Measurements from ENCODE around the gene RPL26.
A peak's percentile ranks its signal among the peaks of the same experiment; 100 is the strongest.
"Not testable (repeated sequence)": the region's sequence is repeated elsewhere in the genome, so short reads cannot be mapped to it uniquely, and the experiment has no call there.

RPL26 gene

GRCh38 chr17:8394497-8394896, 11.5 kb upstream of the RPL26 start:
- DNase-seq (ENCODE audit: low read depth): not testable (repeated sequence)

- peak; percentile 22 for DNase-seq (ENCODE audit: low read depth)
Observed at GRCh38 chr17:8393470-8394231, 10.7 kb upstream of the RPL26 start.

GRCh38 chr17:8392674-8393469, 9.9 kb upstream of the RPL26 start:
- DNase-seq (ENCODE audit: low read depth): no peak

DNA sequence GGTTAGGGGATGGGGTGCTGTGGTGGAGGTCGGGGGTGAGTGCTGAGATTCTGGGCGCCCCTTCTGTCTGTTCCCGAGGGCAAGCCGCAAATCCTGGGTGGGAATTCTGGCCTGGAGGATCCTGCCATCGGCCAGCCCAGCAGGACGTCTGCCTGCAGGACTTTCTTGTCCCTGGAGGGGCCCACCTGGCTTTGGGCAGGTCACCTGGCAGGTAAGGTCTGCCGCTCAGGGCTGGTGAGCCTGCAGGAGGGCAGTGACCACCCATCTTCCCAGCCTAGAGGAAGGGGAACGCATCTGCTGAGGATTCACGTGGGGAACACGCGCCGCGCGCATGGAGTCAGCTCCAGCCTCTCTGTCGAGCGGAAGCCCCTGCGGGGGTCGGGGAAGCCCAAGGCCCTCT, 9.3 kb upstream of the RPL26 start:
- no peak for DNase-seq (ENCODE audit: low read depth)

- no peak for DNase-seq (ENCODE audit: low read depth)
Observed at GRCh38 chr17:8391711-8392110, 8.7 kb upstream of the RPL26 start.

DNA sequence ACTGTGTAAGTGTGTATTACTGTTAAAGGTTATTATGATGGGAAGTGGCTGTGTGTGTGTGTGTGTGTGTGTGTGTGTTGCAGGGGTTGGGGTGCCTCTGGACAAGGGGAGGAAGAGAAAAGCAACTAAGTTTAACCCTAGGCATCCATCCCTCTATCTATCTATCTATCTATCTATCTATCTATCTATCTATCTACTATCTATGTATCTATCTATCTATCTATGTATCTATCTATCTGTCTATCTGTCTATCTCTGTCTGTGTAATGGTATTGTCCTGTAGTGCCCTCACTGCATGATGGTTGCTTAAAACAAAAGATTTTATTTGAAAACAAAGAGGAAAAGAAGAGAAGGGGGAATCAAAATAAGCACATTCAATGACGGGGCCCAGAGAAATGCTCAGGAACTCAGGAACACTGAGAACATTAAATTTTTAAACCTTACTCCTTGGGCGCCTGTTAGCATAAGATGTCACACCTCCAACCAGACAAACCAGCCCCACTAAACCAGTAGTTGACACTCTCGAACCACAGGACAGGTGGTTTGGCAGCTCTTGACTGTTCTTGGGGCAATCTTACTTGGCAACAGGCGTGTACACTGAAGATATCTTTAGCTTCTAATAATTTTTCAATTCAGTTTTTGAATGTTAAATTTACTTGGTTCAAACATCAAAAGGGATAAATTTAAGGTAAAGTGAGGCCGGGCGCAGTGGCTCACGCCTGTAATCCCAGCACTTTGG, 5.1 kb upstream of the RPL26 start:
- no peak for DNase-seq (ENCODE audit: low read depth)

DNA sequence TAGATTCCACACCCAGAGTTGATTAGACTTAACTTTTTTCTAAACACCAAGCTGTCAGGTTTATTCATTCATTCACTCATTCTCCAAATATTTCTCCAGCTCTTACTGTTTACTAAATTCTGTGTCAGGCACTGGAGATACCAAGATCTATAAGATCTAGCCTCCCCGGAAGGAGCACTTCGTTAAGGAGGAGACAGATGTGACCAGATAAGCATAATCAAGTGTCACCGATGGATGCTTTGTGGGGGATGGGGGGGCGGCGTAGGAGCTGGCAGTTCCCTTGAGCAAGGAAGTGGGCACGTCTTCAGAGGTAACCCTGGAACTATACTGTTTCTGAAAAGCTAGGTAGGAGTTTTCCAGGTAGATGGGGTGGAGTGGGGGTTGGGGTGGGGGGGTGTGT, 3.8 kb upstream of the RPL26 start:
- no peak for DNase-seq (ENCODE audit: low read depth)

DNA sequence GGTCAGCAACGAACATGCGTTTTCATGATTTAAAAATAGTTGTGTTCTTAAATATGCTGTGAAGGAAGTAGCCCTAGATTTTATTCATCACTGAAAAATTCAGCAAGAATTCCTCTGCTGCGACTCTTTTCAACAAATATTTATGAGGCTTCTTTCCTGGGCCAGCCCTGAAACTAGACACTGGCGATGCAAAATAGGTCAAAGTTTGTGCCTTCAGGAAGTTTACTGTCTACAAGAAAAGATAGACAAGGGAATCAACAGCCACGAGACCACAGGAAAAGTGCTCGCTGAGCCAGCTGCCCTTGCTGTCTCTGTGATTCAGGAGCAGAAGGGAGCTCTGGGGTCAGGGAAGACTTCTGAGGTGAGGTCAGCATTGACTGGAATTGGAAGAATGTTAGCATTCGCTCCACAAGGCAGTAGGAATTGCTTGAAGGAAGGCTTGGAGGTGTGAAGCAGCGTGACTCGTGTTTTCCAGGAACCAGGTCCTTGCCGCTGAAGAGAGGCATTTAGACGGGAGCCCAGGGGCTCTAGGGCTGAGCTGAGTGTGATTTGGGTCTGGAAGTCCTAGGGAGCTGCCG, 1.9 kb upstream of the RPL26 start:
- DNase-seq (ENCODE audit: low read depth): no peak

DNA sequence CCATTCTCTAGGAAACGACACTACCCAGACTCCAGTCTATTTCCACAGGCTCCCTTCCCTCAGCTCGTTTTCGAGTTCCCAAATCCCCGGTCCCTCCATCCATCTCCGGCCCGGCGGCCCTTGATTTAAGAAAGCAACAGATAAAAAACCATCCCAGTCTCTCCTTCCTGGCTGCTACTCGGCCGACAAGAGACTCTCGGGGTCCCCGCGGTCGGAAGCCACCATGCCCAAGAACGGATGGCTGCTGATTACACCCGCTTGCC, 182 bp downstream of the RPL26 start:
- DNase-seq (ENCODE audit: low read depth): no peak

DNA sequence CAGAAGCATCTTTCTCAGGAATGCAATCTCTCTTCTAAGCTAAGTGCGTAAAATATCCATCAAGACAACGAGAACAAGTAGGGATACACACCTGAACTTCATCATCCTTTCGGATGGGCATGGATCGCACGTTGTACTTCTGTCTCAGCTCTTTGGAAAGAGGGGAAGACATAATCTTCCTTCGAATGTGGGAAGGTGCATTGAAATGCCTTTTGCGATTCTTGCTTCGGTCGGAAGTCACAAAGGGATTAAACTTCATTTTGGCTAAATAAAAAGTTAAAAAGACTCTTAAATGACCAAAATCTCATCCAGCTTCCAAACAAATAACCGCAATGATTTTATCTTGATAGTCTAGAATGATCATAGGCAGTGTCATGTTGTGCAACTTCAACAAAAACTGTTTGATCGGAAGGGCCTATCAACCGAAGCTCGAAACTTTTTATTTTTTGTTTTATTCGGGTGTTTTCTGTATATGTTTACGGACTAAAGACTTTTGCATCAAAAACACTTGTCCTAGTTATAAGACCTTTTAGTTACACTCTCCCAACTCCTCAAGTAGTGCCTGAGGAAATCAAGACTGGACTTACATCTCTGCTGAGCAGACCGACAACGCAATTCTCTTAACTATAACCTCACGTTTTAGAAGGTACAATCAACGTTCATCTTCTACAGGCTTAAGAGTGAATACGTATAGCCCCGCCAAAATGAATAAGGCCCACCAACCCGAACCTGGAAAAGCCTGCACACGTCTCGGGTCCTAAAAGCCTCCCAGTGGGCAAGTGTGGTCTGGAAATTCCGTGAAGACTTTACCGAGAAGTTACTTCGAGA, 727 bp downstream of the RPL26 start:
- DNase-seq (ENCODE audit: low read depth): no peak

GRCh38 chr17:8380049-8380448, 2.9 kb downstream of the RPL26 start:
- DNase-seq (ENCODE audit: low read depth): no peak

DNA sequence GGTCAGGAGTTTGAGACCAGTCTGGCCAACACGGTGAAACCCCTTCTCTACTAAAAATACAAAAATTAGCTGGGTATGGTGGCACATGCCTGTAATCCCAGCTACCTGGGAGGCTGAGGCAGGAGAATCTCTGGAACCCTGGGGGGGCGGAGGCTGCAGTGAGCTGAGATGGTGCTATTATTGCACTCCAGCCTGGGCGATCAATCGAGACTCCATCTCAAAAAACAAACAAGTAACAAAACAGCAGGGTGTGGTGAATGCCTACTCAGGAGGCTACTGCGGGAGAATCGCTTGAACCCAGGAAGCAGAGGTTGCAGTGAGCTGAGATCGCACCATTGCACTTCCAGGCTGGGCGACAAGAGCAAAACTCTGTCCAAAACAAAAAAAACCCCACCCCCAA, 4.9 kb downstream of the RPL26 start:
- not testable (repeated sequence) for DNase-seq (ENCODE audit: low read depth)

GRCh38 chr17:8377422-8377821, 5.6 kb downstream of the RPL26 start:
- DNase-seq (ENCODE audit: low read depth): no peak

DNA sequence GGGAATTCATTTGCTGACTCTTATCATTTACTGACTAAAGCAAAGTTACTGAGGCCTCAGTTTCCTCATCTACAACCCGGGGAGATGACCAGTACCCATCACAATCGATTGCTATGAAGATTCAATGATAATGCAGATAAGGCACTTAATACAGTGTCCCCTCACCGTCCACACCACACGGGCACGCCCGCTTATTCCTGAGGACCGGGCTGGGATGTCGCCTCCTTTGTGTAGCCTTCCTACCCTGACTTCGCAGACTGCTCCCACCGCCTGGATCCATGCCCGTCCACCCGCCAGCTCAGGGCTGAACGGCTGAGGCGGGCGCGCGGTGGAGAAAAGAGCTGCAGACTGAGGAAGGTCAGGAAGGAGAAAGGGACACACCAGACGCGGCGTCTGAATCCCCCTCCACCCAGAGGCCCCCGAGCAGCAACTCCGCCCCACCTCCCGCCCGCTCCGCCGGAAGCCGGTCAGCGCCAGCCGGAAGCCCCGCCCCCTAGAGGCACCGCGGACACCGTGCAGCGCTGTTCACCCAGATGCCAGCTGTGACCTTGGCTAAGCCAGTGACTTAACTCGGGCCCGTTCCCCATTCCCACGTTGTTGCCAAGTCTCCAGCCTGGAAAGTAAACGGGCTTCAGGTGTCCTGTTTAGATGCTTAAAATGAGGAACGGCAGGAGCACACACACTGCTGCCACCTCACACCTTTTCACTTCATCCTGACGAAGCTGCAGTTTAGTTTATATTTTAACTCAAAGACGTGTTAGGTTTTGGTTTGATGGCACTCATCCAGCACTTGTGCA, 6.5 kb downstream of the RPL26 start, which contains the start of gene KRABD2:
Gene KRABD2 (minus strand): TSS at position 434 of the 797 bp plus-strand sequence.
- DNase-seq (ENCODE audit: low read depth): peak; percentile 85

DNA sequence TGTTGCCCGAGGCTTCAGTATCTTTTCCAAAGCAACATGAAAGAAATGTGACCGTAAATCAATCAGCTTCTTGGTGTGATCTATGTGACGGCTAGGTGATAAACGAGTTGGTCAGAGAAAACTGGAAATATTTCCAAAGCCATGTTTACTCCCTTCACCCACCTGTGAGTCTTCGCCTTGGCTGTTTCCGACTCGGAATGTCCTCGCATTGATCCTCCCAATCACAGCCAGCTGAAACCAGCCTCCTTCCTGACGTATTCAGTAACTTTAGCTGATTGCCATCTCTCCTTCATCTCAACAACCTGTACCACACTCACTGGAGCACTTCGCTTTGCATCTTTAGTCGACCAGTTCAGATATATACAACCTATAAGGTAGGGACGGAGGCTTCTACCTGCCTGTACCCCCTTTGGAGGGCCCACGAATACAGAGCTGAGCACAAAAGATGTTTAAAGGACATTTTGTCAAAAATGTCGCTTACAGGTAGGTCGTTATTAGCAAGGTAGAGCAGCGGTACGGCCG, 7.2 kb downstream of the RPL26 start:
- no peak for DNase-seq (ENCODE audit: low read depth)

DNA sequence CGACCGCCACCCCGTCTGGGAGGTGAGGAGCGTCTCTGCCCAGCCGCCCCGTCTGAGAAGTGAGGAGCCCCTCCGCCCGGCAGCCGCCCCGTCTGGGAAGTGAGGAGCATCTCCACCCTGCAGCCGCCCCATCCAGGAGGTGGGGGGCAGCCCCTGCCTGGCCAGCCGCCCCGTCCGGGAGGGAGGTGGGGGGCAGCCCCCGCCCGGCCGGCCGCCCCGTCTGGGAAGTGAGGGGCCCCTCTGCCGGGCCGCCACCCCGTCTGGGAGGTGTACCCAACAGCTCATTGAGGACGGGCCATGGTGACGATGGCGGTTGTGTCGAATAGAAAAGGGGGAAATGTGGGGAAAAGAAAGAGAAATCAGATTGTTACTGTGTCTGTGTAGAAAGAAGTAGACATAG, 9.1 kb downstream of the RPL26 start:
- DNase-seq (ENCODE audit: low read depth): not testable (repeated sequence)

DNA sequence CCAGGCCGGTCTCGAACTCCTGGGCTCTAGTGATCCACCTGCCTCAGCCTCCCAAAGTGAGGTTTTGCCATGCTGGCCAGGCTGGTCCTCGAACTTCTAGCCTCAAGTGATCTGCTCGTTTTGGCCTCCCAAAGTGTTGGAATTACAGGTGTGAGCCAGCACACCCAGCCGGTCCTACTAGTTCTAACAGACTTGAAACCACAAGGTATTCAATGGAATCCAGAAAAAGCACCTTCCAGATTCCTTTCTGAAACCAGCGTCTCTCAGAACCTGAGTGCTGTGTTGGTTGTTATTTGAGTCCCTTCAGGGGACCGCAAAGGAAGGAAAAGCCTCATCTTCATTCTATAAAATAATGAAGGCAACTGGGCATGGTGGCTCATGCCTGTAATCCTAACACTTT, 10.6 kb downstream of the RPL26 start:
- no peak for DNase-seq (ENCODE audit: low read depth)

DNA sequence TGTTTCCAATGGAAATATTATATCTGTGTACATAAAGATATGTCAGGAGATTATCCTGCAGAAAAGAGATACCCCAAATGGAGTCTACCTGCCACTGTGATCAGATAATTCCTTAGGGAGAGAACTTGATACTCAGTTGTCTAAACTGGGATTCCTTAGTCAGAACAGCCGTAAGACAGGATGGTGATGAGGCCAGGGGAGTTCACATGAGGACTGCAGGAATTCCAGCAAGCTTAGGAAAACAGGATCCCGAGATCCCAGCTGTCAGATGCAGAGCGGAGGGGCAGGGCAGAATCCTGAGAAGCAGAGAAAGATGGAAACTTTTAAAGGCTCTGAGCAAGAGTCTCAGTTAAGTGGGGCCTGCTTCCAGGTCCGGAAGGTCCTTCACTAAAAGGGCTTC, 11.2 kb downstream of the RPL26 start:
- DNase-seq (ENCODE audit: low read depth): no peak

DNA sequence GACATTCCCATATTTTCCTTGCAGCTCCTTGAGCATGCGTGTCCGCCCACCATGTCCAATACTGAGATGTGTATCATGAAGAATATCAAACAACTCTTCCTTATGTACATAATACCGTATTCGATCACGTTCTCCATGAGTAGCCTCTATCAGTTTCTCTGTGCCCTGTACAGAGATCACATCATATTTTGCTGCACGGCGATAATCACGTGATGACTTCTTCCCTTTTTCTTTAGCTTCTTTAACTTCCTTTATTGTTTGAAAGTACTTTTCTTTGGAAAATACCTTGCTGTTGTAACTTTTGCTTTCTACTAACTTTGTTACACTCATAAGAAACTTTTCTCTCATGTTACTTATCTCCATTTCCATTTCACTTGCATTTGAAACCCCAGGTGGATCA, 13.0 kb downstream of the RPL26 start:
- DNase-seq (ENCODE audit: low read depth): no peak

- DNase-seq (ENCODE audit: low read depth): no peak
Observed at GRCh38 chr17:8368193-8368592, 14.8 kb downstream of the RPL26 start.

DNA sequence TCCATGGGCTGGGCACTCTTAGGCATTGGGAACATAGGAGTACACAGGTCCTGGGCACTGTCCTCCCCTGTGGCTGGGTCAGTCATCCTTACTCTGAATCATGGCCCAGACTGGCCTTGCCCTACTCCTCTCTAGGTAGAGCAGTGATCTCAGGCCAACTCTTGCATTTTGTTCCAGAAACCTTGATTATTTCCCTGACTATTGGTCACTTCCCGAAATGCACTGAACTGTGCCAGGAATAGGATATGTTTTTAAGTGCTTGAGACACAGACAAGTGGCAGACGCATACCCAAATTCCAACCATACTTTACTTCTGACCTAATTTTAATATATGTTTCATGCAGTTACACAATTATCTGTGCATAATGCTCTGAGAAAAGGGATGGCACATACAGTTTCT, 16.8 kb downstream of the RPL26 start:
- no peak for DNase-seq (ENCODE audit: low read depth)

Data from T follicular helper cell (primary cell).